Activated naive CD4-positive, alpha-beta T cell treated with anti-CD3 and anti-CD28 coated beads, Interleukin-2, amount 50 U/mL, for 72 hours (primary cell): Measurements from ENCODE around the gene CHRNB2. TPM values are rescaled to one million over a fixed set of nuclear protein-coding genes. Genes with fewer than 3 reads are reported as not detected.

ENCODE experiments used
- ATAC-seq, 2 donors: fragments of 150-1000 bp; cut with Tn5 transposase; 2 replicates each; pipeline ENCODE4 v1.10.0; 2021; ENCODE audit warnings: mild to moderate bottlenecking in 2 of 2, moderate library complexity in 2 of 2
- DNase-seq, 2 donors: peaks; one replicate each; pipeline ENCODE4 v3.0.0; 2021 to 2022; ENCODE audit warnings: low spot score in 2 of 2
- H3K27ac Mint-ChIP-seq, 2 donors: one replicate each; pipeline ENCODE4 v1.8.0; 2022; ENCODE audit warnings: mild to moderate bottlenecking in 2 of 2, mixed read lengths in 2 of 2
- H3K36me3 Mint-ChIP-seq, 2 donors: one replicate each; pipeline ENCODE4 v1.8.0; 2022; ENCODE audit warnings: mixed read lengths in 2 of 2
- H3K9me3 Mint-ChIP-seq, 2 donors: one replicate each; pipeline ENCODE4 v1.8.0; 2022; ENCODE audit warnings: mixed read lengths in 2 of 2
- total RNA-seq, 2 donors: library from RNA; stranded (reverse); gene quantifications; one replicate each; pipeline ENCODE4 v1.2.3, GENCODE V29; 2022

CHRNB2 gene
- total RNA-seq, 2 donors from 2014 or later, result 0.09 to 0.10 TPM

GRCh38 chr1:154548028-154548427, 19.6 kb upstream of the CHRNB2 start:
- no peak for DNase-seq
- ATAC-seq, result no peak
- peaks cover 2 to 8% of the 10 kb centered on the region in 2 donors for H3K36me3 Mint-ChIP-seq
- H3K27ac Mint-ChIP-seq, result no peak overlapping the region
- no peaks in the 10 kb centered on the region for H3K9me3 Mint-ChIP-seq

- ATAC-seq (no peak), DNase-seq (no peak)
- Mint-ChIP-seq H3K36me3 (peaks cover 4 to 17% of the 10 kb centered on the region in 2 donors), H3K27ac (peak overlapping the region in 1 of 2 donors; percentile 44), H3K9me3 (no peaks in the 10 kb centered on the region)
These were observed 18.3 kb upstream of the CHRNB2 start for GRCh38 chr1:154549202-154549770.

GRCh38 chr1:154550070-154550469, 17.5 kb upstream of the CHRNB2 start:
- H3K36me3 Mint-ChIP-seq, result peaks cover 8 to 22% of the 10 kb centered on the region in 2 donors
- ATAC-seq, result no peak

GRCh38 chr1:154550657-154551056, 16.9 kb upstream of the CHRNB2 start:
- ATAC-seq, result no peak
- Mint-ChIP-seq H3K27ac (peak overlapping the region in 1 of 2 donors; percentile 48), H3K9me3 (no peaks in the 10 kb centered on the region), H3K36me3 (peaks cover 13 to 25% of the 10 kb centered on the region in 2 donors)
- DNase-seq, result no peak

More at GRCh38 chr1:154550070-154550469, 17.5 kb upstream of the CHRNB2 start:
- H3K27ac Mint-ChIP-seq, result peak overlapping the region in 1 of 2 donors; percentile 48
- no peak for DNase-seq
- no peaks in the 10 kb centered on the region for H3K9me3 Mint-ChIP-seq

GRCh38 chr1:154551474-154551873, 16.1 kb upstream of the CHRNB2 start:
- H3K36me3 Mint-ChIP-seq, result peaks cover 13 to 29% of the 10 kb centered on the region in 2 donors
- ATAC-seq, result no peak

GRCh38 chr1:154552036-154552435, 15.5 kb upstream of the CHRNB2 start:
- Mint-ChIP-seq H3K27ac (no peak overlapping the region), H3K36me3 (peaks cover 17 to 31% of the 10 kb centered on the region in 2 donors), H3K9me3 (no peaks in the 10 kb centered on the region)
- ATAC-seq (no peak), DNase-seq (no peak)

More at GRCh38 chr1:154551474-154551873, 16.1 kb upstream of the CHRNB2 start:
- Mint-ChIP-seq H3K9me3 (no peaks in the 10 kb centered on the region), H3K27ac (peak overlapping the region; percentile 48 to 69)
- no peak for DNase-seq

- Mint-ChIP-seq H3K27ac (peak overlapping the region in 1 of 2 donors; percentile 52), H3K36me3 (peaks cover 27 to 42% of the 10 kb centered on the region in 2 donors), H3K9me3 (no peaks in the 10 kb centered on the region)
- ATAC-seq (no peak), DNase-seq (no peak)
These were observed 14.2 kb upstream of the CHRNB2 start for GRCh38 chr1:154553056-154554030.

- peak overlapping the region in 1 of 2 donors; percentile 94 for H3K27ac Mint-ChIP-seq
- ATAC-seq, result no peak
- DNase-seq, result no peak
- H3K36me3 Mint-ChIP-seq, result peaks cover 27 to 36% of the 10 kb centered on the region in 2 donors
- no peaks in the 10 kb centered on the region for H3K9me3 Mint-ChIP-seq
These were observed 11.2 kb upstream of the CHRNB2 start for GRCh38 chr1:154556422-154556821.

- Mint-ChIP-seq H3K36me3 (peaks cover 27 to 36% of the 10 kb centered on the region in 2 donors), H3K9me3 (no peaks in the 10 kb centered on the region), H3K27ac (peak overlapping the region; percentile 94 to 97)
- DNase-seq (no peak), ATAC-seq (no peak)
These were observed 10.2 kb upstream of the CHRNB2 start for GRCh38 chr1:154557248-154557938.

GRCh38 chr1:154557939-154558719, 9.4 kb upstream of the CHRNB2 start, which contains the start of gene UBE2Q1:
TSS of gene UBE2Q1 (minus strand) at chr1:154558662. CDS start at chr1:154558553, 109 bp downstream.
- DNase-seq, result peak; percentile 39 to 71
- ATAC-seq, result peak in 1 of 2 donors; percentile 7
- no peaks in the 10 kb centered on the region for H3K9me3 Mint-ChIP-seq
- peak within 1 kb of the TSS; percentile 94 to 97 for H3K27ac Mint-ChIP-seq
- peaks cover 24 to 33% of the 10 kb centered on the region in 2 donors for H3K36me3 Mint-ChIP-seq

GRCh38 chr1:154558720-154559465, 8.7 kb upstream of the CHRNB2 start:
- peak overlapping the region; percentile 94 to 95 for H3K27ac Mint-ChIP-seq
- peak; percentile 95 to 96 for ATAC-seq
- H3K36me3 Mint-ChIP-seq, result peaks cover 23 to 25% of the 10 kb centered on the region in 2 donors
- no peaks in the 10 kb centered on the region for H3K9me3 Mint-ChIP-seq
- DNase-seq, result peak; percentile 98 to 99

GRCh38 chr1:154559466-154560044, 8.0 kb upstream of the CHRNB2 start:
- ATAC-seq, result peak; percentile 46 to 57
- H3K36me3 Mint-ChIP-seq, result peaks cover 23 to 25% of the 10 kb centered on the region in 2 donors
- H3K9me3 Mint-ChIP-seq, result no peaks in the 10 kb centered on the region
- peak; percentile 85 to 86 for DNase-seq
- peak overlapping the region; percentile 94 to 95 for H3K27ac Mint-ChIP-seq

GRCh38 chr1:154565876-154566275, 1.7 kb upstream of the CHRNB2 start:
- Mint-ChIP-seq H3K36me3 (no peaks in the 10 kb centered on the region), H3K9me3 (no peaks in the 10 kb centered on the region), H3K27ac (no peak overlapping the region)
- DNase-seq (no peak), ATAC-seq (no peak)

GRCh38 chr1:154568157-154568815, 708 bp downstream of the CHRNB2 start:
- DNase-seq, result no peak
- peak; percentile 17 to 29 for ATAC-seq
- Mint-ChIP-seq H3K36me3 (no peaks in the 10 kb centered on the region), H3K9me3 (no peaks in the 10 kb centered on the region), H3K27ac (no peak overlapping the region)
